T-helper 1 cell treated with Interleukin-12 subunit alpha and Interleukin-12 subunit beta and Interleukin-4 antibody, amounts not matched to agents 30 μg/mL and 1 μg/mL, for 36 hours (primary cell): Measurements from ENCODE around the gene SUSD6.

Source experiments
- H3K27ac Mint-ChIP-seq: one replicate; pipeline ENCODE4 v1.8.0; 2021; ENCODE audit warnings: mild to moderate bottlenecking, mixed read lengths
- H3K27me3 Mint-ChIP-seq: one replicate; pipeline ENCODE4 v1.8.0; 2021; ENCODE audit warnings: low read depth, mixed read lengths
- H3K36me3 Mint-ChIP-seq: one replicate; pipeline ENCODE4 v1.8.0; 2021; ENCODE audit warnings: low read depth, mixed read lengths
- H3K4me1 Mint-ChIP-seq: one replicate; pipeline ENCODE4 v1.8.0; 2021; ENCODE audit warnings: low read depth, mixed read lengths
- H3K4me3 Mint-ChIP-seq: one replicate; pipeline ENCODE4 v1.8.0; 2021; ENCODE audit warnings: mild to moderate bottlenecking, moderate library complexity, mixed read lengths
- H3K9me3 Mint-ChIP-seq: one replicate; pipeline ENCODE4 v1.8.0; 2021; ENCODE audit warnings: mixed read lengths

Gene SUSD6

GRCh38 chr14:69673104-69673503 lies 61.7 kb downstream of the SUSD6 start:
- Mint-ChIP-seq H3K4me1 (peaks cover 82% of the 10 kb centered on the region), H3K36me3 (peaks cover 31% of the 10 kb centered on the region), H3K27ac (peak overlapping the region; percentile 89), H3K9me3 (no peaks in the 10 kb centered on the region), H3K4me3 (peak overlapping the region; percentile 67), H3K27me3 (no peaks in the 10 kb centered on the region)

- H3K4me1 Mint-ChIP-seq: peaks cover 78% of the 10 kb centered on the region
- peaks cover 30% of the 10 kb centered on the region for H3K36me3 Mint-ChIP-seq
- H3K9me3 Mint-ChIP-seq: no peaks in the 10 kb centered on the region
- H3K4me3 Mint-ChIP-seq: peak overlapping the region; percentile 67
- peak overlapping the region; percentile 89 for H3K27ac Mint-ChIP-seq
- H3K27me3 Mint-ChIP-seq: no peaks in the 10 kb centered on the region
Measured at GRCh38 chr14:69673578-69674305, 62.3 kb downstream of the SUSD6 start.

GRCh38 chr14:69674546-69675244 lies 63.3 kb downstream of the SUSD6 start:
- Mint-ChIP-seq H3K36me3 (peaks cover 25% of the 10 kb centered on the region), H3K4me3 (peak overlapping the region; percentile 67), H3K27ac (peak overlapping the region; percentile 89), H3K27me3 (no peaks in the 10 kb centered on the region), H3K4me1 (peaks cover 70% of the 10 kb centered on the region), H3K9me3 (no peaks in the 10 kb centered on the region)

- Mint-ChIP-seq H3K27ac (peak overlapping the region; percentile 89), H3K27me3 (no peaks in the 10 kb centered on the region), H3K9me3 (no peaks in the 10 kb centered on the region), H3K36me3 (peaks cover 21% of the 10 kb centered on the region), H3K4me1 (peaks cover 69% of the 10 kb centered on the region), H3K4me3 (peak overlapping the region; percentile 67)
Measured at GRCh38 chr14:69675245-69675583, 63.8 kb downstream of the SUSD6 start.

GRCh38 chr14:69675877-69676416 lies 64.6 kb downstream of the SUSD6 start:
- Mint-ChIP-seq H3K27me3 (no peaks in the 10 kb centered on the region), H3K36me3 (peaks cover 22% of the 10 kb centered on the region), H3K4me1 (peaks cover 69% of the 10 kb centered on the region), H3K4me3 (peak overlapping the region; percentile 74), H3K27ac (peak overlapping the region; percentile 89), H3K9me3 (no peaks in the 10 kb centered on the region)

GRCh38 chr14:69676723-69677122 lies 65.3 kb downstream of the SUSD6 start:
- H3K9me3 Mint-ChIP-seq: no peaks in the 10 kb centered on the region
- peak overlapping the region; percentile 89 for H3K27ac Mint-ChIP-seq
- H3K36me3 Mint-ChIP-seq: peaks cover 15% of the 10 kb centered on the region
- peak overlapping the region; percentile 64 for H3K4me3 Mint-ChIP-seq
- peaks cover 68% of the 10 kb centered on the region for H3K4me1 Mint-ChIP-seq
- no peaks in the 10 kb centered on the region for H3K27me3 Mint-ChIP-seq

- peaks cover 69% of the 10 kb centered on the region for H3K4me1 Mint-ChIP-seq
- peak overlapping the region; percentile 57 for H3K27ac Mint-ChIP-seq
- peak overlapping the region; percentile 4 for H3K4me3 Mint-ChIP-seq
- peaks cover 24% of the 10 kb centered on the region for H3K36me3 Mint-ChIP-seq
- H3K27me3 Mint-ChIP-seq: no peaks in the 10 kb centered on the region
- H3K9me3 Mint-ChIP-seq: no peaks in the 10 kb centered on the region
Measured at GRCh38 chr14:69680297-69680696, 68.9 kb downstream of the SUSD6 start.

- peak overlapping the region; percentile 88 for H3K27ac Mint-ChIP-seq
- H3K4me1 Mint-ChIP-seq: peaks cover 66% of the 10 kb centered on the region
- peak overlapping the region; percentile 47 for H3K4me3 Mint-ChIP-seq
- H3K9me3 Mint-ChIP-seq: no peaks in the 10 kb centered on the region
- no peaks in the 10 kb centered on the region for H3K27me3 Mint-ChIP-seq
- H3K36me3 Mint-ChIP-seq: peaks cover 20% of the 10 kb centered on the region
Measured at GRCh38 chr14:69682136-69682535, 70.7 kb downstream of the SUSD6 start.

DNA sequence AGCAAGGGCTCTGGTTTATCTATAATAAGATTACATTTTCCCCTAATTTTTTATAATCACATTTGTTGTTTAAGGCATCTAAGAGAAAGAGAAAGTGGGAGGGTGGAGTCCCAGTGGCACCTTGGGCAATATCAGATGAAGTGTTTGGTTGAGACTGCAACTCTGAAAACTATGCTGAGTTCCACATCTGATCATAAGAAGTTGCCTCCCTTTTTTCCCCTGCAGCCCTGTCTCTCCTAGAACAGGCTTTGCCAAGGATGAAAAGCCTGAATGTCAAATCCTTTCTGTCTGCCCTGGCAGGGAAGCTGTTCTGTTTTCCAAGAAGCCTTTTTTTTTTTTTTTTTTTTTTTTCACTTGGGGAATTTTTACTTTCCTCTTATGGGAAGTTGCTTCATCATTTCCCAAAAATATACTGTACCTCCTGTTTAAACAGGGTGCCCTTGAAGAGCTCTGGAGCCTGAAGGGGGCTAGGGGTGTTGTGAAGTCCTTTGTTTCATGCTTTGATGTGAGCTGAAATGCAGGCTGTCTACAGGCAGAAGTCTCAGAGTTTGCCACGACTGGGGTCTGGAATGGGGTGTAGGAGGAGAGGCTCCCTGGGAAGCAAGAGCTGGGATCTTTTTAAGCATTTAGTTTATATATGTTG lies 71.3 kb downstream of the SUSD6 start:
- Mint-ChIP-seq H3K4me1 (peaks cover 68% of the 10 kb centered on the region), H3K9me3 (no peaks in the 10 kb centered on the region), H3K27ac (peak overlapping the region; percentile 88), H3K36me3 (peaks cover 19% of the 10 kb centered on the region), H3K4me3 (peak overlapping the region; percentile 48), H3K27me3 (no peaks in the 10 kb centered on the region)

GRCh38 chr14:69683971-69684370 lies 72.6 kb downstream of the SUSD6 start:
- peak overlapping the region; percentile 48 for H3K4me3 Mint-ChIP-seq
- H3K9me3 Mint-ChIP-seq: no peaks in the 10 kb centered on the region
- no peaks in the 10 kb centered on the region for H3K27me3 Mint-ChIP-seq
- peaks cover 24% of the 10 kb centered on the region for H3K36me3 Mint-ChIP-seq
- H3K27ac Mint-ChIP-seq: peak overlapping the region; percentile 88
- peaks cover 78% of the 10 kb centered on the region for H3K4me1 Mint-ChIP-seq

DNA sequence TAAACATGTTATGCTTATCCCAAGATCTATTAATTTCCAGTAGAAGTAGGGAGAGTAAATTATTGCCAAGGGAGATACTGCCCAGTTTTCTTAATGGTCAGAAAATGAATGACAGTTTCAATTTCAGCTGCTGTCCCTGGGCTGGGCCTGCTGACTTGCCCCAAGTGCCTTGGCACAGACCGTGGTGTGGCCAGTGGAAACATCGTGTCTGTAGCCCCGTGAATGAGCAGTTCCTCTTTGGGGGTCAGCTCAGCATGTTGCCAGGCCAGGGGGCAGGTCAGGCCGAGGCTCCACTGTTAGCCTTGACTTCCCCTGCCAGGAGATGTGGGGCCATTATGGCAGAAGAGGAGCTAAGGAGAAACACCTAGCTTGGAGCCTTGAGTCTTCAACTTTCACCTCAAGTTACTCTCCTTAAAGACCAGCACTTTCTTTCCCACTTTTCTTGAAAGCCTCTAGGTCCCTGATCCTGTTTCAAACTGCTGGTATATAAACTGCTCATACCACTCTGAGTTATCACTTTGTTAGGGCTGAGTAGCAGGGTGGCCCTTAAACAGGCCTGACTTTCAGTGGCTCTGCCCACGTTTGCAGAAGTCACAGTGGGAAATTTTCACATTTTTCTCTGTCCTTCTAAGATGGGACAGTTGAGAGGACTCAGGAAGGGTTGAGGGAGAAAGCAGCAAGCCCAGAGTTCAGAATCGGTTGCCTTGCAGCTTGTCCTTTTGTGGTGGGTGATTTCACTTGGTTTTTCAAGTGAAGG lies 73.2 kb downstream of the SUSD6 start:
- H3K4me1 Mint-ChIP-seq: peaks cover 81% of the 10 kb centered on the region

GRCh38 chr14:69685218-69685616 lies 73.8 kb downstream of the SUSD6 start:
- Mint-ChIP-seq H3K27me3 (no peaks in the 10 kb centered on the region), H3K36me3 (peaks cover 25% of the 10 kb centered on the region), H3K9me3 (no peaks in the 10 kb centered on the region), H3K4me3 (peak overlapping the region; percentile 76), H3K27ac (peak overlapping the region; percentile 88), H3K4me1 (peaks cover 81% of the 10 kb centered on the region)

More for the DNA sequence above, 73.2 kb downstream of the SUSD6 start:
- H3K36me3 Mint-ChIP-seq: peaks cover 24% of the 10 kb centered on the region
- H3K4me3 Mint-ChIP-seq: peak overlapping the region; percentile 76
- H3K27ac Mint-ChIP-seq: peak overlapping the region; percentile 88
- no peaks in the 10 kb centered on the region for H3K9me3 Mint-ChIP-seq
- no peaks in the 10 kb centered on the region for H3K27me3 Mint-ChIP-seq

DNA sequence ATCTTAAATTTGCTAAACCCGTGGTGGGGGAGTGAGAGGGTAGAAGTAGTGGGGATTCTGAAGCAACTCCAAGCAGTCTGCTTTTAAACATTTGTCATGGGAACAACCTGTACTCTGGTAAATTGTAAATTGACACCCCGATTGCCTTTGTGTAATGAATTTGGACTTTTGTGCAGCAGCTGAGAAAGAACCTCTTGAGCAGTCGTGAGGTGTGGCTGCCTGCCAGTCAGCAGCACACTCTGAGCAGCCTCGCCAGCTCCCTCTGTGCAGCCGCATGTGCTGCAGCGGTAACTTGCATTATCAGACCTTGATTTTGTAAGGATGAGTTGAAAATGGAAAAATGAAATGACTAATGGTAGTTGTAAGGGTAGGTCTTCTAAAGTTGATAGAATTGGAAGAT lies 74.3 kb downstream of the SUSD6 start:
- peaks cover 24% of the 10 kb centered on the region for H3K36me3 Mint-ChIP-seq
- no peaks in the 10 kb centered on the region for H3K27me3 Mint-ChIP-seq
- peak overlapping the region; percentile 88 for H3K27ac Mint-ChIP-seq
- peak overlapping the region; percentile 76 for H3K4me3 Mint-ChIP-seq
- peaks cover 81% of the 10 kb centered on the region for H3K4me1 Mint-ChIP-seq
- no peaks in the 10 kb centered on the region for H3K9me3 Mint-ChIP-seq
